Prostate gland (tissue), 2 donors: ENCODE data around the gene FBXW8.

Experiments
- CTCF ChIP-seq, 4 experiments: fragments of 200-600 bp in 2 of 4; fragments of 450-650 bp in 2 of 4; sonication (generic) in 2 of 4; IDR thresholded peaks; 1 replicate in 3 of 4; 2 replicates in 1 of 4; pipeline ENCODE4 v1.5.1; 2016 to 2019; ENCODE audit warnings: antibody characterized with exemption in 4 of 4, mild to moderate bottlenecking in 2 of 4, moderate library complexity in 2 of 4
- POLR2A ChIP-seq: fragments of 450-650 bp; IDR thresholded peaks from one replicate; pipeline ENCODE4 v1.6.1; 2016; ENCODE audit warnings: antibody characterized with exemption, mild to moderate bottlenecking

- TF ChIP-seq CTCF (IDR thresholded peaks at IDR 0.05), result no peak
- TF ChIP-seq POLR2A, result no peak
Measured at GRCh38 chr12:117027251-117028086, 116.7 kb downstream of the FBXW8 start.
